GM12872 (cell line): ENCODE results near the gene POLA2.

Source experiments
- TF ChIP-seq, protein P1 (sequence below): IDR thresholded peaks from 3 replicates; pipeline ENCODE4 v1.5.1; 2011; ENCODE audit warnings: low read depth, mild to moderate bottlenecking, low read length, moderate library complexity; ENCODE audit not compliant: insufficient read depth

Gene POLA2

DNA sequence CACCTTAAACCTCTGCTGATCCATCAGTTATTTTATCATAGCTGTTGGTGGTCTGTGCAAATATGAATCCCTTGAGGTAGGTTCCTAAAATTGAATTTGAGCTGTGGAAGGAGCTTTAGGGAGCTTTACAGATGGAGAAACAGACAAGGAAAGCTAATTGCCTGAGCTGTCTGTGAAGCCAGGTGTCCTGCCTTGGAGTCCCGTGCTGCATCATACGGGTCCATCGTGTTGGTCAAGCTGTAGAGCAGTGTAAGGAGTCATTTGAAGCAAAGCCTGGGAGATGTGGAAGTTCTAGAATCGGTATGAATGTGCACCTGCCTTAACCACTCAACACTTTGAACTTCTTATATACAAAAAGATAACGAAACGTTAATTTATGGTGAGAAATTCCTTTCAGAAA, 1.0 kb downstream of the POLA2 start:
- TF ChIP-seq, protein P1, sequence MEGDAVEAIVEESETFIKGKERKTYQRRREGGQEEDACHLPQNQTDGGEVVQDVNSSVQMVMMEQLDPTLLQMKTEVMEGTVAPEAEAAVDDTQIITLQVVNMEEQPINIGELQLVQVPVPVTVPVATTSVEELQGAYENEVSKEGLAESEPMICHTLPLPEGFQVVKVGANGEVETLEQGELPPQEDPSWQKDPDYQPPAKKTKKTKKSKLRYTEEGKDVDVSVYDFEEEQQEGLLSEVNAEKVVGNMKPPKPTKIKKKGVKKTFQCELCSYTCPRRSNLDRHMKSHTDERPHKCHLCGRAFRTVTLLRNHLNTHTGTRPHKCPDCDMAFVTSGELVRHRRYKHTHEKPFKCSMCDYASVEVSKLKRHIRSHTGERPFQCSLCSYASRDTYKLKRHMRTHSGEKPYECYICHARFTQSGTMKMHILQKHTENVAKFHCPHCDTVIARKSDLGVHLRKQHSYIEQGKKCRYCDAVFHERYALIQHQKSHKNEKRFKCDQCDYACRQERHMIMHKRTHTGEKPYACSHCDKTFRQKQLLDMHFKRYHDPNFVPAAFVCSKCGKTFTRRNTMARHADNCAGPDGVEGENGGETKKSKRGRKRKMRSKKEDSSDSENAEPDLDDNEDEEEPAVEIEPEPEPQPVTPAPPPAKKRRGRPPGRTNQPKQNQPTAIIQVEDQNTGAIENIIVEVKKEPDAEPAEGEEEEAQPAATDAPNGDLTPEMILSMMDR, result no peak

DNA sequence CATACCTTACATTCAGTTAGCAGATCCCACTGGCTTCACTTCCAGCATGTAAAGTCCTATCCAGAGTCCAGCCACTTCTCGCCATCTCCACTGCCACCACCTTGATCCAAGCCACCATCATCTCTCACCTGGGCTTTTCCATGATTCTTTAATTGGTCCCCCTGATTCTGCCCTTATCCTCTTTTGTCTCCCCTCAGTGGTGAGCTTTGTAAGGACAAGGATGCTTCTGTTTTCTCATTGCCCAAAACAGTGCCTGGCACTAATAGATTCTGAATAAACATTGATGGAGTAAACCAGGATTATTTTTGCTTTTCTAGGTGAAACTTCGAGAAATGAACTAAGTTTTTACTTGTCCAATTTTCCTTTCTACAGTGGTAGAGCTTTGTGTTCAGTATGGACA, 4.4 kb downstream of the POLA2 start:
- TF ChIP-seq, protein P1, result no peak

DNA sequence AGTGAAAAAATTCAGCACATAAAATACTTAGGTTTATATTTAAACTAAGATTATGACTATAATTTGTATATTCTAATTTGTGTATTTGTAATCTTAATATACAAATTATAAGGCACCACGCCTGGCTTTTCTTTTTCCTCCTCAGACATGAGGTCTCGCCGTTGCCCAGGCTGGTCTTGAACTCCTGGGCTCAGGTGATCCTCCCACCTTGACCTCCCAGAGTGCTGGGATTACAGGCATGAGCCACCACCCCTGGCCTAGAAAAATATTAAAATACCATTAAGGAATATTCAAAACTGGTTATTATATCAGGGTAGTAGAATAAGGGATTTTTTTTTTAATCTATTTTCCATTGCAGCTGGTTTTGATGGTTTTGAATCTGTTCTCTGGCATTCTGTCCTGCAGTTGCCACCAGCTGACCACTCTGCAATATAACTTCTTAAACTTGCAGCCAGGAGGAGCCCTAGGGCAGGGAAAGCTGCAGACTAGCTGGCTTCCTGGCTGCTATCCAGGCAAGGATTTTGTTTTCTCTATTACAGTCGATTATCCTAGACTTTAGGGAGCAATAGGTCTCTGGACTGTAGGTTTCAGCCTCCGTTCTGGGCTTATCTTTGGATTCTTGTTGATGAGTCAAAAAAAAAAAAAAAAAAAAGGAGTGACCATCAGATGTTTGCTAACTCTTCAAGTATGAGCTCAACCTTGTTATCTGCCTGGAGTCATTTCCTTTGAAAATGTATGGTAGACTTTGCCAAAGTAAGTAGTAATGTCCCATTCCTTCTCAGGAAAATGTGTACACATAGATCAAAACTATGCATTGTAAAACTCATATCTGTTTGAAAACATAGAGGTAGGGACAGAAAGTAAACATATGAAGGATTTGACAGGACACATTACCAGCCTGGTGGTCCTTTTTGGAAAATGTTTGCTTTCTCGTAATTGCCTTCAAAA, 13.2 kb downstream of the POLA2 start:
- TF ChIP-seq, protein P1, result peak; percentile 62

DNA sequence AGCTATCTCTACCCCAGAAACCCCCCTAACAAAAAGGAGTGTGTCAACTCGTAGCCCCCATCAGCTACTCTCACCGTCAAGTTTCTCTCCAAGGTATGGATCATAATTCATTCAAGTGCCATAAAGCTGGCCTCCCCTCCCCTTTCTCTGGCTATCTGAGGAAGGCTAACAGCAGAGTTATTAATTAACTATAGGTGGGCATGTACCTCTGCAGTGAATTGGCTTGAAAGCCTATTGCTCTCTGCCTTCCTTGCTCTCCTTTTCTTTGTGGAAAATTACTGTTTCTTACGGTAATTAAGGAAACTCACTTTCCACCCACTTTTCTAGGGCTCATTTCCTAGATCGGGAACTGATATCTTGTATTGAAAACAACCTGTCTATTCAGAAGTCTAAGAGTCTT, 14.1 kb downstream of the POLA2 start:
- TF ChIP-seq, protein P1, result no peak

DNA sequence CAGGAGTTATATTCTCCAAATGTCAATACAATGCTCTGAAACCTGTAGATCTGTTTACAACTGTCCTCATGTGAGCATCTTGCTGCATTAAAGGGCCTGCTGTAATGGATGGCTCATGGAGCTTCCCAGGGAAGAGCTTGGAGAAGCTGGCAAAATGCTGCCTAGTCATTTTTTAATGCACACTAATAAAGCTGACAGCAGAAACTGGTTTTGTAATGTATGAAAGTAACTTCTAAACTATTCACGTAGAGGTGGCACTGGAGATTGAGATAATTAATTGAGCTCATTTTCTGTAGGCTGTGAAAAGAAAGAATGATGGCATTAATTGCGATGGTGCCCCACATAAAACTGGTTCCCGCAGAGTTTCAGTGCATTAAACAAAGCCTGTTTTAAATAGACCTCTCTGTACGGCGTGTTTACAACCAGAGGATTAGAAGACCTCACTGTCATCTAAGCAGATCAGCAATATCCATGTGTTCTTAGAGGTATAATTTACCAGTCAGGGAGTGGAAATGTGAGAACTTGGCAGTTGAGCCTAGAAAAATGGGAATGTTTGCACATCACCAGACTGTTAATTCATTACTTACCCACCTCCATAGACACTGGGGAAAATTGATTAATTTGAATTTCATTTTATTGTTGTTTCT, 16.0 kb downstream of the POLA2 start:
- TF ChIP-seq, protein P1, result no peak

DNA sequence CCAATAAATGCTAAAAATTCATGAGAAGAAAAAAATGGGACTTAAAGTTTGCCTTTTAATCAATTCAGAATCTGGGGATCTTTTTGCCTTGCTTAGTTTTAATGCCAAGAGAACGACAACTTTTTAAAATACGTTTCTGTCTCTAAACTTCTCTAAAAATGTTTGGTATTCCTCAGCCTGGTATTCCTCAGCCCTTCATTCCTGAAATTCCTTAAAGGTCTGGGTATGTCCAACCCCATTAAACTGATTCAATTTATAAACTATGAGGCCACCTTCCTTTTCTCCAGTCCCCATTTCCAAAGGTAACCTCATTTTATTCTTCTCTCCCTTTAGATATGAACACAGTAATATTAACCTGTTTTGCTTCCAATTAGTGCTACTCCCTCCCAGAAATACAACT, 16.6 kb downstream of the POLA2 start:
- TF ChIP-seq, protein P1, result no peak

DNA sequence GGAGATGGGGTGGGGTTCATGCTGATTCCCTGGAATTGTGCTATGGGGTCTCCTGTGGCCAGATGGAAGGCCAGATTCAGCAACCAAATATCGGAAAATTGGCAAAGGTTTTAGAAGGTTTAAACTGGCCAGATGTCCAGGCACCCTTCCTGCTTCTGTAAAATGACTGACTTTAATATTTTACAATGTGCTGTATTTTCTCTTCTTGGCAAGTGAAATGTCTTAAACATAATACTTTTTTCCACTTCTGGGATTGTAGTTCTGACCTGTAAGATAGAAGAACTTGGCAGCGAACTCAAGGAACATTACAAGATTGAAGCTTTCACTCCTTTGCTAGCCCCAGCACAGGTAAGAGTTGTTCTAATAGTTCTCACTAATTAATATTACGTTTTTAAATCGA, 17.5 kb downstream of the POLA2 start:
- TF ChIP-seq, protein P1, result no peak
